HG03108 (cell line): ENCODE data around the gene VTA1.

Experiments used
- ATAC-seq: cut with Tn5 transposase; IDR thresholded peaks from one replicate; pipeline ENCODE4 v1.9.1; 2021; ENCODE audit warnings: moderate library complexity; ENCODE audit not compliant: unreplicated experiment

VTA1 gene

GRCh38 chr6:142260748-142261147 lies 113.7 kb downstream of the VTA1 start:
- ATAC-seq: no peak

GRCh38 chr6:142262231-142262630 lies 115.2 kb downstream of the VTA1 start:
- ATAC-seq: no peak

- no peak for ATAC-seq
Measured at GRCh38 chr6:142265476-142265875, 118.4 kb downstream of the VTA1 start.

- ATAC-seq: no peak
Measured at GRCh38 chr6:142266060-142266459, 119.0 kb downstream of the VTA1 start.

GRCh38 chr6:142271476-142271875 lies 124.4 kb downstream of the VTA1 start:
- ATAC-seq: no peak
